Measurements from ENCODE around the gene IFI44. TPM values are rescaled to one million over a fixed set of nuclear protein-coding genes. Genes with fewer than 3 reads are reported as not detected.

The IFI44 gene
- total and polyA plus RNA-seq, 2 of the 13 experiments (the other 11 are each of a cell fraction or from before 2014, with no cell fraction given): not detected

DNA sequence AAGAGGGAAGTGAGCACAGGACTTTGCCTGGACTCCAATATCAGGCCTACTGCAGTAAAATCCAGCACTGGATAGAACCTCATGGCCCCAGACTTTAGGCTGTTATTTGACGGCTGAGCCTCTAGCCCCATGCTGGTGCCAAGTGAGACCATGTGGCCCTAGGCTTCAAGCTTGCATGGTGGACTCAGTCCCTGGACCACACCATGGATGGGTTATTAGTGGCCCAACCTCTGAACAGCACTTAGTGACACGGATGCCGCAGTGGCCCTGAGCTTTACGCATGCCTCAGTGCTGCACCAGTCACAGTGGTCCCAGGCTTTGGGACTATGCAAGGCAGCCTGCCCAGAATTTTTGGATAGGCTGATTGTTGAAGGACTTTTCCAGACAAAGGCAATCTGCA lies 16.4 kb upstream of the IFI44 start:
- Histone ChIP-seq H2AFZ (ENCODE audit: low read length) (no peak overlapping the region), H3K36me3 (replicated peaks in 1 of 2; ENCODE audit: control insufficient read depth in 1 of 2, insufficient read depth in 2 of 2, low read length in 2 of 2) (no peaks in the 10 kb centered on the region), H3K9me3 (ENCODE audit: low read length) (no peaks in the 10 kb centered on the region), H3K27ac (ENCODE audit: extremely low read length, insufficient read depth, low read length) (no peak overlapping the region), H3K27me3 (ENCODE audit: control insufficient read depth in 1 of 2, insufficient read depth in 2 of 2, low read length in 2 of 2) (no peaks in the 10 kb centered on the region), H3K9ac (ENCODE audit: insufficient read depth, low read depth, low read length) (no peak overlapping the region), H3K4me1 (ENCODE audit: insufficient read depth, low read length) (no peaks in the 10 kb centered on the region), H4K20me1 (ENCODE audit: insufficient read depth, low read length) (no peaks in the 10 kb centered on the region), H3K79me2 (ENCODE audit: insufficient read depth, low read length) (no peaks in the 10 kb centered on the region), H3K4me3 (replicated peaks in 1 of 3; ENCODE audit: insufficient read depth in 1 of 3, low read depth in 2 of 3, low read length in 3 of 3) (no peak overlapping the region), H3K4me2 (ENCODE audit: low read depth, low read length) (no peak overlapping the region)
- TF ChIP-seq ZNF24 (IDR thresholded peaks at IDR 0.05) (no peak), ZNF547 (CRISPR knock-in tag; IDR thresholded peaks at IDR 0.05) (no peak), RARA (CRISPR knock-in tag; IDR thresholded peaks at IDR 0.05) (no peak), ZFP1 (CRISPR knock-in tag; IDR thresholded peaks at IDR 0.05) (no peak)
- CTCF ChIA-PET (ENCODE audit: low intra/inter-chr PET ratio, low total read pairs): no interaction called here
- DNase-seq (ENCODE audit: low spot score): no peak
- no TSS peak for BruUV-seq (replicated peaks)
- 67% methylated on average over 1 of the region's 4 CpGs for WGBS (ENCODE audit: low lambda C conversion rate)
- no peak for FAIRE-seq
- ATAC-seq: no peak
- intact Hi-C loops (cut with micrococcal nuclease; ENCODE audit: unreplicated experiment) (no loop called here), in situ Hi-C loops (cut with HindIII; ENCODE audit: extremely low pct_ligation_motif_present, low pct_unique_long_range_greater_than_20kb) (no loop called here)
- POLR2A ChIA-PET: no interaction called here

DNA sequence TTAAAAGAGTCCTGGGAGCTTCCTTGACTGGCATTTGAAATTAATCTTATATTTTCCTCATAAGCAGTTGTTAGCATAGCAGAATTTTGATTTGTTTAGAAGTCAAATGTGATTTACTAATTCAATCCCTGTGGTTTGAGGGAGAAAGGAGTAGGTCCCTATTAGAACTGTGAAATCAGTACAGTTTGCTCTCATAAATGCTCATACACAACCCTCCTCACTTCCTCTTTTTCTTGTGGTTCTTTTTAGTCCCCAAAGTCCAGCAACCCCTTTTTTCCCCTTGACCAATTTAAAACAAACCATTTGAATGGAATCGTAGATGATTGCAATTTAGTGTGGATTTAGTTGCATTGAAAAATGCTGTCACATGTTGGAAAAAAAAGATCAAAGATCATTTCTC lies 9.2 kb upstream of the IFI44 start:
- H4K20me1 ChIP-seq (ENCODE audit: insufficient read depth, low read length): no peaks in the 10 kb centered on the region
- CTCF ChIA-PET (ENCODE audit: low intra/inter-chr PET ratio, low total read pairs): no interaction called here
- H3K4me2 ChIP-seq (ENCODE audit: low read depth, low read length): no peak overlapping the region
- DNase-seq (ENCODE audit: low spot score): no peak
- H3K4me3 ChIP-seq (replicated peaks in 1 of 3; ENCODE audit: insufficient read depth in 1 of 3, low read depth in 2 of 3, low read length in 3 of 3): no peak overlapping the region
- no peaks in the 10 kb centered on the region for H3K27me3 ChIP-seq (ENCODE audit: control insufficient read depth in 1 of 2, insufficient read depth in 2 of 2, low read length in 2 of 2)
- 0% methylated on average over 1 of the region's 1 CpG for WGBS (ENCODE audit: low lambda C conversion rate)
- H3K79me2 ChIP-seq (ENCODE audit: insufficient read depth, low read length): no peaks in the 10 kb centered on the region
- no peak for FAIRE-seq
- POLR2A ChIA-PET: no interaction called here
- H3K4me1 ChIP-seq (ENCODE audit: insufficient read depth, low read length): no peaks in the 10 kb centered on the region
- in situ Hi-C loops (cut with HindIII; ENCODE audit: extremely low pct_ligation_motif_present, low pct_unique_long_range_greater_than_20kb): no loop called here
- peaks cover 24% of the 10 kb centered on the region for H3K9me3 ChIP-seq (ENCODE audit: low read length)
- no peak for ATAC-seq
- intact Hi-C loops (cut with micrococcal nuclease; ENCODE audit: unreplicated experiment): no loop called here
- no TSS peak for BruUV-seq (replicated peaks)
- no peak overlapping the region for H3K9ac ChIP-seq (ENCODE audit: insufficient read depth, low read depth, low read length)
- H3K27ac ChIP-seq (ENCODE audit: extremely low read length, insufficient read depth, low read length): no peak overlapping the region
- TF ChIP-seq ZNF773 (CRISPR knock-in tag; IDR thresholded peaks at IDR 0.05; ENCODE audit: borderline replicate concordance) (no peak), ZBTB21 (CRISPR knock-in tag; IDR thresholded peaks at IDR 0.05) (no peak), ZNF124 (CRISPR knock-in tag; IDR thresholded peaks at IDR 0.05) (no peak), FOXM1 (CRISPR knock-in tag; IDR thresholded peaks at IDR 0.05) (no peak), ZNF674 (CRISPR knock-in tag; IDR thresholded peaks at IDR 0.05; ENCODE audit: low read depth) (no peak)
- TF ChIP-seq, protein P1, sequence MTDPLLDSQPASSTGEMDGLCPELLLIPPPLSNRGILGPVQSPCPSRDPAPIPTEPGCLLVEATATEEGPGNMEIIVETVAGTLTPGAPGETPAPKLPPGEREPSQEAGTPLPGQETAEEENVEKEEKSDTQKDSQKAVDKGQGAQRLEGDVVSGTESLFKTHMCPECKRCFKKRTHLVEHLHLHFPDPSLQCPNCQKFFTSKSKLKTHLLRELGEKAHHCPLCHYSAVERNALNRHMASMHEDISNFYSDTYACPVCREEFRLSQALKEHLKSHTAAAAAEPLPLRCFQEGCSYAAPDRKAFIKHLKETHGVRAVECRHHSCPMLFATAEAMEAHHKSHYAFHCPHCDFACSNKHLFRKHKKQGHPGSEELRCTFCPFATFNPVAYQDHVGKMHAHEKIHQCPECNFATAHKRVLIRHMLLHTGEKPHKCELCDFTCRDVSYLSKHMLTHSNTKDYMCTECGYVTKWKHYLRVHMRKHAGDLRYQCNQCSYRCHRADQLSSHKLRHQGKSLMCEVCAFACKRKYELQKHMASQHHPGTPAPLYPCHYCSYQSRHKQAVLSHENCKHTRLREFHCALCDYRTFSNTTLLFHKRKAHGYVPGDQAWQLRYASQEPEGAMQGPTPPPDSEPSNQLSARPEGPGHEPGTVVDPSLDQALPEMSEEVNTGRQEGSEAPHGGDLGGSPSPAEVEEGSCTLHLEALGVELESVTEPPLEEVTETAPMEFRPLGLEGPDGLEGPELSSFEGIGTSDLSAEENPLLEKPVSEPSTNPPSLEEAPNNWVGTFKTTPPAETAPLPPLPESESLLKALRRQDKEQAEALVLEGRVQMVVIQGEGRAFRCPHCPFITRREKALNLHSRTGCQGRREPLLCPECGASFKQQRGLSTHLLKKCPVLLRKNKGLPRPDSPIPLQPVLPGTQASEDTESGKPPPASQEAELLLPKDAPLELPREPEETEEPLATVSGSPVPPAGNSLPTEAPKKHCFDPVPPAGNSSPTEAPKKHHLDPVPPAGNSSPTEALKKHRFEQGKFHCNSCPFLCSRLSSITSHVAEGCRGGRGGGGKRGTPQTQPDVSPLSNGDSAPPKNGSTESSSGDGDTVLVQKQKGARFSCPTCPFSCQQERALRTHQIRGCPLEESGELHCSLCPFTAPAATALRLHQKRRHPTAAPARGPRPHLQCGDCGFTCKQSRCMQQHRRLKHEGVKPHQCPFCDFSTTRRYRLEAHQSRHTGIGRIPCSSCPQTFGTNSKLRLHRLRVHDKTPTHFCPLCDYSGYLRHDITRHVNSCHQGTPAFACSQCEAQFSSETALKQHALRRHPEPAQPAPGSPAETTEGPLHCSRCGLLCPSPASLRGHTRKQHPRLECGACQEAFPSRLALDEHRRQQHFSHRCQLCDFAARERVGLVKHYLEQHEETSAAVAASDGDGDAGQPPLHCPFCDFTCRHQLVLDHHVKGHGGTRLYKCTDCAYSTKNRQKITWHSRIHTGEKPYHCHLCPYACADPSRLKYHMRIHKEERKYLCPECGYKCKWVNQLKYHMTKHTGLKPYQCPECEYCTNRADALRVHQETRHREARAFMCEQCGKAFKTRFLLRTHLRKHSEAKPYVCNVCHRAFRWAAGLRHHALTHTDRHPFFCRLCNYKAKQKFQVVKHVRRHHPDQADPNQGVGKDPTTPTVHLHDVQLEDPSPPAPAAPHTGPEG (CRISPR knock-in tag; IDR thresholded peaks at IDR 0.05): no peak
- no peaks in the 10 kb centered on the region for H3K36me3 ChIP-seq (replicated peaks in 1 of 2; ENCODE audit: control insufficient read depth in 1 of 2, insufficient read depth in 2 of 2, low read length in 2 of 2)
- no peak overlapping the region for H2AFZ ChIP-seq (ENCODE audit: low read length)

All from HepG2 (cell line).